ENCODE results near the gene NRXN3. TPM values are rescaled to one million over a fixed set of nuclear protein-coding genes. Genes with fewer than 3 reads are reported as not detected.

NRXN3 gene
- total RNA-seq, 1 experiment from 2014 or later, result not detected

DNA sequence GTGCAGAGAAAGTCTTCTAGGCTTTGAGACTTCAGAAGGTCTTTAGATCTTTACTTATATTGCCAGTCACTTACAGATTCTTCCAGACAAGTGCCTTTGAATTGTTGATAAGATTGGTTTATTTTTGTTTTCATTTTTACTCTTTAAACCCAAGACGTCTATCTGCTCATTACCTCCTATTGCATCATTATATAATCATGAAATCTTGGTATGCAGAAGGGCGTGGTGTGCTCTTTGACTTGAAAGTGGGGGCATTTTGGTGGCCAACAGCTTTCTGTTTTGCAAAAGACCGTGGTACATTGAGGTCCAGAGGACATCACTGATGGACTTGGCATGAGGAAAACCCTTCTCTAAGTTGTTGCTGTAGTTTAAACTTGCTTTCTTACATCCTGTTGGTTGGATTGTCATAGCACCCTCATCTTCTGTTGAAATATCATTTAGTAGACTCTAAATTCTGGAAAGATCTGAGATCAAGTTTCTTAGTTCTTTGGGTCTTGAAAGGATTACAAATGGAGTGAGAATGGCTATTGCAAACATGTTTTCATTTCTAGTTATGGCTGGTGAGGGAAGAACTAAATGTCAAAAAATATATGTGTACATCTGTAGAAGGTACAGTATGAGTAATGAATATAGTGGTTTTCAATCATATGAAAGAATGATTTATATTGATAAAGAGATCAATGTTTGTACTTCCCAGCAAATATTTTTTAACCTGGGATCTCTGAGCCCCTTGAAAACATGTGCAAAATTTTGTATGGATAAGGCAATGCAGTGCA, 441.8 kb downstream of the NRXN3 start:
- Histone ChIP-seq H3K4me1 (ENCODE audit: control insufficient read depth in 1 of 2, insufficient read depth in 2 of 2, low read length in 2 of 2) (no peaks in the 10 kb centered on the region; a peak in 1 of 4 replicates), H3K9me3 (ENCODE audit: control insufficient read depth in 1 of 2, insufficient read depth in 1 of 2, low read depth in 1 of 2, low read length in 2 of 2) (no peaks in the 10 kb centered on the region; a peak in 1 of 4 replicates), H3K4me2 (ENCODE audit: low read length) (no peak overlapping the region), H4K20me1 (ENCODE audit: insufficient read depth) (no peaks in the 10 kb centered on the region), H3K27ac (ENCODE audit: low read depth, low read length) (no peak overlapping the region), H3K9me2 (ENCODE audit: insufficient read depth) (no peaks in the 10 kb centered on the region), H3K36me3 (ENCODE audit: control insufficient read depth in 1 of 2, insufficient read depth in 2 of 2, low read length in 2 of 2) (no peaks in the 10 kb centered on the region), H2AFZ (ENCODE audit: low read depth, low read length, poor library complexity, severe bottlenecking) (no peak overlapping the region), H3K79me2 (ENCODE audit: insufficient read depth, low read length) (no peaks in the 10 kb centered on the region), H3K27me3 (ENCODE audit: insufficient read depth, low read length) (no peaks in the 10 kb centered on the region; the same call in 1 of the 2 replicates), H3K4me3 (replicated peaks in 1 of 2; ENCODE audit: low read depth in 1 of 2, low read length in 2 of 2) (no peak overlapping the region), H3K9ac (ENCODE audit: low read length) (no peak overlapping the region)
- no TSS peak for BruUV-seq (replicated peaks)
- ATAC-seq (no peak), DNase-seq (ENCODE audit: low read depth, low spot score) (no peak)
- POLR2A ChIA-PET, result no interaction called here
- intact Hi-C loops (cut with micrococcal nuclease), result no loop called here
- RAD21 ChIA-PET (ENCODE audit: low non-redundant PET in 1 of 2, low total read pairs in 2 of 2, uncharacterized antibody in 2 of 2, unreplicated experiment in 2 of 2), result no interaction called here
- CTCF ChIA-PET, result no interaction called here
- TF ChIP-seq SIN3A (IDR thresholded peaks at IDR 0.05; ENCODE audit: low read depth) (no peak), EGR1 (IDR thresholded peaks at IDR 0.05; ENCODE audit: low read depth) (no peak), TCF7L2 (IDR thresholded peaks at IDR 0.05; ENCODE audit: borderline replicate concordance, extremely low read depth, insufficient read depth, insufficient read length) (no peak), YY1 (IDR thresholded peaks at IDR 0.05; ENCODE audit: extremely low read depth, insufficient replicate concordance, low read depth, low read length) (no peak), JUND (IDR thresholded peaks at IDR 0.05) (no peak), ZNF274 (IDR thresholded peaks at IDR 0.05; ENCODE audit: low read depth, low read length) (no peak), EZH2phosphoT487 (IDR thresholded peaks at IDR 0.05; ENCODE audit: borderline replicate concordance) (no peak), RAD21 (IDR thresholded peaks at IDR 0.05; ENCODE audit: low read depth) (no peak), ZFX (IDR thresholded peaks at IDR 0.05) (no peak), EZH2 (IDR thresholded peaks at IDR 0.05) (no peak), SP1 (IDR thresholded peaks at IDR 0.05; ENCODE audit: low read depth) (no peak), CEBPB (IDR thresholded peaks at IDR 0.05; ENCODE audit: low read depth) (no peak), POLR2A (IDR thresholded peaks at IDR 0.05; ENCODE audit: borderline replicate concordance, extremely low read depth, insufficient read depth, insufficient read length) (no peak), SRF (IDR thresholded peaks at IDR 0.05; ENCODE audit: low read depth) (no peak)
- TF ChIP-seq, protein P1, sequence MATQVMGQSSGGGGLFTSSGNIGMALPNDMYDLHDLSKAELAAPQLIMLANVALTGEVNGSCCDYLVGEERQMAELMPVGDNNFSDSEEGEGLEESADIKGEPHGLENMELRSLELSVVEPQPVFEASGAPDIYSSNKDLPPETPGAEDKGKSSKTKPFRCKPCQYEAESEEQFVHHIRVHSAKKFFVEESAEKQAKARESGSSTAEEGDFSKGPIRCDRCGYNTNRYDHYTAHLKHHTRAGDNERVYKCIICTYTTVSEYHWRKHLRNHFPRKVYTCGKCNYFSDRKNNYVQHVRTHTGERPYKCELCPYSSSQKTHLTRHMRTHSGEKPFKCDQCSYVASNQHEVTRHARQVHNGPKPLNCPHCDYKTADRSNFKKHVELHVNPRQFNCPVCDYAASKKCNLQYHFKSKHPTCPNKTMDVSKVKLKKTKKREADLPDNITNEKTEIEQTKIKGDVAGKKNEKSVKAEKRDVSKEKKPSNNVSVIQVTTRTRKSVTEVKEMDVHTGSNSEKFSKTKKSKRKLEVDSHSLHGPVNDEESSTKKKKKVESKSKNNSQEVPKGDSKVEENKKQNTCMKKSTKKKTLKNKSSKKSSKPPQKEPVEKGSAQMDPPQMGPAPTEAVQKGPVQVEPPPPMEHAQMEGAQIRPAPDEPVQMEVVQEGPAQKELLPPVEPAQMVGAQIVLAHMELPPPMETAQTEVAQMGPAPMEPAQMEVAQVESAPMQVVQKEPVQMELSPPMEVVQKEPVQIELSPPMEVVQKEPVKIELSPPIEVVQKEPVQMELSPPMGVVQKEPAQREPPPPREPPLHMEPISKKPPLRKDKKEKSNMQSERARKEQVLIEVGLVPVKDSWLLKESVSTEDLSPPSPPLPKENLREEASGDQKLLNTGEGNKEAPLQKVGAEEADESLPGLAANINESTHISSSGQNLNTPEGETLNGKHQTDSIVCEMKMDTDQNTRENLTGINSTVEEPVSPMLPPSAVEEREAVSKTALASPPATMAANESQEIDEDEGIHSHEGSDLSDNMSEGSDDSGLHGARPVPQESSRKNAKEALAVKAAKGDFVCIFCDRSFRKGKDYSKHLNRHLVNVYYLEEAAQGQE (IDR thresholded peaks at IDR 0.05; ENCODE audit: low read depth), result no peak
- TF ChIP-seq, protein P2, sequence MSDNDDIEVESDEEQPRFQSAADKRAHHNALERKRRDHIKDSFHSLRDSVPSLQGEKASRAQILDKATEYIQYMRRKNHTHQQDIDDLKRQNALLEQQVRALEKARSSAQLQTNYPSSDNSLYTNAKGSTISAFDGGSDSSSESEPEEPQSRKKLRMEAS (IDR thresholded peaks at IDR 0.05), result no peak

Data from HCT116 (cell line).